SK-N-SH (cell line): ENCODE measurements around the gene OR2L3. TPM values are rescaled to one million over a fixed set of nuclear protein-coding genes. Genes with fewer than 3 reads are reported as not detected.

Experiments used
- CTCF ChIA-PET: fragments of 300-600, 350-600 bp; formaldehyde crosslinking; extraction: SDS; loops from one replicate; lab custom pipeline; 2021; lab: Yijun Ruan, JAX
- POLR2A ChIA-PET: fragments of 350-600 bp; sonication (Branson Sonifier 250); formaldehyde crosslinking; extraction: SDS; loops from one replicate; lab custom pipeline; 2020; ENCODE audit warnings: antibody characterized with exemption, inconsistent platforms; lab: Yijun Ruan, JAX
- DNase-seq: peaks from one replicate; pipeline ENCODE4 v3.0.0; 2012
- H2AFZ ChIP-seq: fragments of 200-600 bp; sonication (generic); 2 replicates; pipeline ENCODE4 v1.8.1; 2016; ENCODE audit warnings: antibody characterized with exemption, mild to moderate bottlenecking, low read depth
- H3F3A ChIP-seq: fragments of 200-600 bp; sonication (generic); replicated peaks from 2 replicates; pipeline ENCODE3; 2016; ENCODE audit warnings: antibody characterized with exemption, mild to moderate bottlenecking; ENCODE audit not compliant: insufficient read depth
- H3K27ac ChIP-seq, 2 experiments: fragments of 200-500 bp in 1 of 2; fragments of 200-600 bp in 1 of 2; sonication (Bioruptor generic) in 1 of 2; sonication (generic), shearing (Covaris generic) in 1 of 2; 2 replicates each; pipeline versions ENCODE4 v1.5.1 to v1.6.1; 2014 to 2016; ENCODE audit warnings: low read depth in 2 of 2, inconsistent platforms in 1 of 2, low read length in 1 of 2, mild to moderate bottlenecking in 1 of 2, mixed read lengths in 1 of 2
- H3K27me3 ChIP-seq: fragments of 200-600 bp; sonication (generic), shearing (Covaris generic); 2 replicates; pipeline ENCODE4 v1.6.1; 2016; ENCODE audit warnings: mixed run types; ENCODE audit not compliant: insufficient read depth
- H3K36me3 ChIP-seq, 2 experiments: fragments of 200-500 bp in 1 of 2; fragments of 200-600 bp in 1 of 2; sonication (Bioruptor generic) in 1 of 2; sonication (generic) in 1 of 2; replicated peaks in 1 of 2; 2 replicates each; pipeline versions ENCODE3 to v1.5.1; 2014 to 2016; ENCODE audit warnings: low read length in 1 of 2, mild to moderate bottlenecking in 1 of 2; ENCODE audit not compliant: insufficient read depth in 2 of 2, control insufficient read depth in 1 of 2
- H3K4me1 ChIP-seq, 2 experiments: fragments of 200-500 bp in 1 of 2; fragments of 200-600 bp in 1 of 2; sonication (Bioruptor generic) in 1 of 2; sonication (generic), shearing (Covaris generic) in 1 of 2; 2 replicates each; pipeline versions ENCODE4 v1.5.1 to v1.6.1; 2014 to 2016; ENCODE audit warnings: low read depth in 1 of 2, low read length in 1 of 2, mixed run types in 1 of 2; ENCODE audit not compliant: insufficient read depth in 2 of 2, control insufficient read depth in 1 of 2
- H3K4me2 ChIP-seq: fragments of 200-600 bp; sonication (generic), shearing (Covaris generic); 2 replicates; pipeline ENCODE4 v1.6.1; 2017; ENCODE audit warnings: mixed run types
- H3K4me3 ChIP-seq, 2 experiments: fragments of 200-500 bp in 1 of 2; fragments of 200-600 bp in 1 of 2; sonication (Bioruptor generic) in 1 of 2; sonication (generic), shearing (Covaris generic) in 1 of 2; 2 replicates each; pipeline versions ENCODE4 v1.5.1 to v1.8.1; 2014 to 2016; ENCODE audit warnings: low read depth in 2 of 2, inconsistent platforms in 1 of 2, low read length in 1 of 2, mild to moderate bottlenecking in 1 of 2, mixed read lengths in 1 of 2, moderate library complexity in 1 of 2
- H3K79me2 ChIP-seq: fragments of 200-600 bp; sonication (generic); 2 replicates; pipeline ENCODE4 v1.8.1; 2017; ENCODE audit warnings: mild to moderate bottlenecking; ENCODE audit not compliant: insufficient read depth
- H3K9ac ChIP-seq: fragments of 200-600 bp; sonication (generic); 2 replicates; pipeline ENCODE4 v1.6.1; 2017; ENCODE audit warnings: mixed run types
- H3K9me2 ChIP-seq: fragments of 200-600 bp; sonication (generic); 2 replicates; pipeline ENCODE4 v1.6.1; 2017; ENCODE audit warnings: mixed run types
- H3K9me3 ChIP-seq: fragments of 200-600 bp; sonication (generic); 2 replicates; pipeline ENCODE4 v1.6.1; 2017; ENCODE audit warnings: mixed run types, mild to moderate bottlenecking, moderate library complexity
- H4K20me1 ChIP-seq: fragments of 200-600 bp; sonication (generic); 2 replicates; pipeline ENCODE4 v1.6.1; 2017; ENCODE audit warnings: mild to moderate bottlenecking, mixed run types; ENCODE audit not compliant: insufficient read depth
- FOSL2 ChIP-seq: IDR thresholded peaks from 2 replicates; pipeline ENCODE4 v1.4.0; 2012; ENCODE audit warnings: low read depth, mild to moderate bottlenecking, moderate library complexity, borderline replicate concordance
- MEF2A ChIP-seq: IDR thresholded peaks from 2 replicates; pipeline ENCODE4 v1.4.0; 2012; ENCODE audit warnings: low read depth, borderline replicate concordance
- NFIC ChIP-seq: IDR thresholded peaks from 2 replicates; pipeline ENCODE4 v1.4.0; 2012; ENCODE audit warnings: borderline replicate concordance
- RXRA ChIP-seq: IDR thresholded peaks from 2 replicates; pipeline ENCODE4 v1.4.0; 2012; ENCODE audit warnings: low read depth, mild to moderate bottlenecking, borderline replicate concordance
- SMC3 ChIP-seq: IDR thresholded peaks from 2 replicates; pipeline ENCODE4 v1.6.1; 2012; ENCODE audit warnings: low read depth, low read length, improper control_type of control experiment
- TAF1 ChIP-seq: IDR thresholded peaks from 2 replicates; pipeline ENCODE4 v1.6.1; 2012; ENCODE audit warnings: low read depth, mild to moderate bottlenecking, low read length, moderate library complexity, borderline replicate concordance
- TEAD4 ChIP-seq: IDR thresholded peaks from 2 replicates; pipeline ENCODE4 v1.4.0; 2012; ENCODE audit warnings: mild to moderate bottlenecking, borderline replicate concordance; ENCODE audit not compliant: insufficient read depth
- USF1 ChIP-seq: IDR thresholded peaks from 2 replicates; pipeline ENCODE4 v1.4.0; 2012; ENCODE audit warnings: low read depth, borderline replicate concordance
- ZBTB33 ChIP-seq: IDR thresholded peaks from 2 replicates; pipeline ENCODE4 v1.4.0; 2012; ENCODE audit warnings: low read depth, borderline replicate concordance
- WGBS: methylation state at CpG from one replicate; pipeline ENCODE4 v1.1.6; 2017; ENCODE audit warnings: low lambda C conversion rate; 5-methylcytosine and 5-hydroxymethylcytosine counted together
- polyA plus RNA-seq, 3 experiments: library from polyadenylated mRNA; depleted of rRNA; stranded (reverse); fragments of >200 nt; gene quantifications; 2 replicates each; pipeline ENCODE4 v1.2.3, GENCODE V29; 2012
- small RNA-seq, 7 experiments: library from RNA; depleted of rRNA; stranded (forward); fragments of <200 nt; gene quantifications; one replicate each; pipeline ENCODE3, GENCODE V24; 2012

The OR2L3 gene
- polyA plus RNA-seq, 1 of the 3 experiments (the other 2 are of a cell fraction): 0.02 TPM

GRCh38 chr1:248111157-248111556 is 64.5 kb downstream of the OR2L3 start:
- no peak overlapping the region for H3K9ac ChIP-seq
- H3K4me1 ChIP-seq: no peaks in the 10 kb centered on the region; a peak in 1 of 4 replicates
- 1% methylated on average over 5 of the region's 5 CpGs for WGBS
- no peaks in the 10 kb centered on the region for H4K20me1 ChIP-seq
- no peak overlapping the region for H3K4me2 ChIP-seq
- no peaks in the 10 kb centered on the region for H3K9me2 ChIP-seq
- no peaks in the 10 kb centered on the region for H3K36me3 ChIP-seq
- no peak for TF ChIP-seq RXRA
- no peak for TF ChIP-seq TEAD4
- TF ChIP-seq MEF2A: no peak
- no peak for TF ChIP-seq ZBTB33
- no peak for TF ChIP-seq USF1
- no peak for TF ChIP-seq FOSL2
- no peak for TF ChIP-seq SMC3
- TF ChIP-seq TAF1: no peak
- TF ChIP-seq NFIC: no peak
- POLR2A ChIA-PET: no interaction called here
- no peak for DNase-seq
- H3K79me2 ChIP-seq: no peaks in the 10 kb centered on the region
- H2AFZ ChIP-seq: no peak overlapping the region
- H3K9me3 ChIP-seq: peaks cover 4% of the 10 kb centered on the region; the same call in 1 of the 2 replicates
- H3K27ac ChIP-seq: no peak overlapping the region
- CTCF ChIA-PET: no interaction called here
- H3F3A ChIP-seq: no peaks in the 10 kb centered on the region
- H3K4me3 ChIP-seq: no peak overlapping the region
- H3K27me3 ChIP-seq: no peaks in the 10 kb centered on the region

Small RNA genes within 50 kb of the gene (small RNA-seq; reads per million reads assigned to genes)
- 0 reads per million in 7 experiments for gene RF00019

Other genes with a start within 250 kb of the OR2L3 start
- not detected in 2 replicates for gene OR14A16, start 222.7 kb upstream of the OR2L3 start, polyA plus RNA-seq (2012; rRNA removed)
- gene OR11L1, start 204.9 kb upstream of the OR2L3 start, polyA plus RNA-seq (2012; rRNA removed): not detected in 2 replicates
- gene TRIM58, start 189.6 kb upstream of the OR2L3 start, polyA plus RNA-seq (2012; rRNA removed): 0.13 and 0.35 TPM in 2 replicates
- gene OR2W3, start 151.2 kb upstream of the OR2L3 start, polyA plus RNA-seq (2012; rRNA removed): 0.13 TPM in 1 of 2 replicates, not detected in the other
- gene OR2T8, start 126.6 kb upstream of the OR2L3 start, polyA plus RNA-seq (2012; rRNA removed): not detected in 2 replicates
- not detected in 2 replicates for gene OR2AJ1, start 121.9 kb upstream of the OR2L3 start, polyA plus RNA-seq (2012; rRNA removed)
- not detected in 2 replicates for gene OR2L8, start 98.0 kb upstream of the OR2L3 start, polyA plus RNA-seq (2012; rRNA removed)
- gene OR2AK2, start 81.6 kb upstream of the OR2L3 start, polyA plus RNA-seq (2012; rRNA removed): 0.06 TPM in 1 of 2 replicates, not detected in the other
- not detected in 2 replicates for gene OR2L5, start 33.2 kb upstream of the OR2L3 start, polyA plus RNA-seq (2012; rRNA removed)
- 0.03 and 0.08 TPM in 2 replicates for gene OR2L2, start 16.8 kb upstream of the OR2L3 start, polyA plus RNA-seq (2012; rRNA removed)
- 0.15 and 0.23 TPM in 2 replicates for gene OR2L13, start 48.3 kb downstream of the OR2L3 start, polyA plus RNA-seq (2012; rRNA removed)
- gene OR2M5, start 98.3 kb downstream of the OR2L3 start, polyA plus RNA-seq (2012; rRNA removed): not detected in 2 replicates
- not detected in 2 replicates for gene OR2M2, start 128.0 kb downstream of the OR2L3 start, polyA plus RNA-seq (2012; rRNA removed)
- not detected in 2 replicates for gene OR2M3, start 150.4 kb downstream of the OR2L3 start, polyA plus RNA-seq (2012; rRNA removed)
- gene OR2M4, start 184.6 kb downstream of the OR2L3 start, polyA plus RNA-seq (2012; rRNA removed): not detected in 2 replicates
- 0.07 TPM in 1 of 2 replicates, not detected in the other for gene OR2T33, start 231.1 kb downstream of the OR2L3 start, polyA plus RNA-seq (2012; rRNA removed)